Right ventricle myocardium inferior (tissue), 1 donor: ENCODE results near the gene HMX2. TPM values are rescaled to one million over a fixed set of nuclear protein-coding genes. Genes with fewer than 3 reads are reported as not detected.

ENCODE experiments used
- ATAC-seq: fragments of 200-7000 bp; cut with Tn5 transposase; one replicate; pipeline ENCODE4 v1.9.1; 2020; ENCODE audit warnings: mild to moderate bottlenecking, moderate library complexity
- DNase-seq: peaks from one replicate; pipeline ENCODE4 v3.0.0; 2021; ENCODE audit errors: missing footprints
- intact Hi-C: fragments of 100-400 bp; cut with DNase I; formaldehyde crosslinking; loops from one replicate; pipeline ENCODE4 v1.11.0; 2022
- total RNA-seq: library from RNA; stranded (reverse); fragmentation: NEBNext Ultra II Directional; extraction: Animal tissue kit (Norgen Biotek cat#: 25700); gene quantifications from one replicate; pipeline ENCODE4 v1.2.1, GENCODE V29; 2021
- donor health status: DM: no; HTN: yes; CAD: no; lungs with severe emphysema.

The HMX2 gene
- total RNA-seq, 1 donor from 2014 or later, result not detected

- ATAC-seq, result no peak
- intact Hi-C loops, result no loop called here
- DNase-seq, result no peak
Measured at GRCh38 chr10:123136221-123136805, 11.6 kb upstream of the HMX2 start.

GRCh38 chr10:123136806-123137642 lies 10.9 kb upstream of the HMX2 start:
- ATAC-seq, result no peak
- intact Hi-C loops, result no loop called here
- no peak for DNase-seq

GRCh38 chr10:123139165-123139520 lies 8.8 kb upstream of the HMX2 start:
- ATAC-seq, result no peak
- intact Hi-C loops, result no loop called here
- DNase-seq, result no peak

- no peak for DNase-seq
- intact Hi-C loops, result no loop called here
- ATAC-seq, result no peak
Measured at GRCh38 chr10:123139521-123140163, 8.3 kb upstream of the HMX2 start.

GRCh38 chr10:123140164-123140982 lies 7.6 kb upstream of the HMX2 start:
- ATAC-seq (no peak), DNase-seq (no peak)
- intact Hi-C loops, result no loop called here

- DNase-seq, result no peak
- intact Hi-C loops, result no loop called here
- no peak for ATAC-seq
Measured at GRCh38 chr10:123140983-123141390, 6.9 kb upstream of the HMX2 start.

GRCh38 chr10:123141791-123142700 lies 5.9 kb upstream of the HMX2 start:
- DNase-seq (no peak), ATAC-seq (no peak)
- intact Hi-C loops, result no loop called here

GRCh38 chr10:123142701-123143161 lies 5.2 kb upstream of the HMX2 start:
- DNase-seq, result no peak
- intact Hi-C loops, result no loop called here
- ATAC-seq, result no peak

- intact Hi-C loops, result no loop called here
- no peak for ATAC-seq
- no peak for DNase-seq
Measured at GRCh38 chr10:123143162-123143824, 4.6 kb upstream of the HMX2 start.

GRCh38 chr10:123143825-123144168 lies 4.1 kb upstream of the HMX2 start:
- DNase-seq (no peak), ATAC-seq (no peak)
- intact Hi-C loops, result no loop called here

- intact Hi-C loops, result no loop called here
- no peak for ATAC-seq
- DNase-seq, result no peak
Measured at GRCh38 chr10:123144697-123145541, 3.0 kb upstream of the HMX2 start.

GRCh38 chr10:123145542-123146012 lies 2.4 kb upstream of the HMX2 start:
- intact Hi-C loops, result no loop called here
- no peak for DNase-seq
- ATAC-seq, result no peak

- intact Hi-C loops, result no loop called here
- ATAC-seq (no peak), DNase-seq (no peak)
Measured at GRCh38 chr10:123146013-123146893, 1.7 kb upstream of the HMX2 start.

GRCh38 chr10:123146894-123147634 lies 872 bp upstream of the HMX2 start:
- DNase-seq (no peak), ATAC-seq (no peak)
- intact Hi-C loops, result no loop called here

- DNase-seq (no peak), ATAC-seq (no peak)
- intact Hi-C loops, result no loop called here
Measured at GRCh38 chr10:123148414-123149161, 652 bp downstream of the HMX2 start.
